Smooth muscle cell (in vitro differentiated cells): Measurements from ENCODE around the gene PHF12. TPM values are rescaled to one million over a fixed set of nuclear protein-coding genes. Genes with fewer than 3 reads are reported as not detected.

Experiments used
- DNase-seq: peaks from one replicate; lab custom pipeline; 2025; ENCODE audit not compliant: unreplicated experiment; lab: John Stamatoyannopoulos, UW
- H2AFZ ChIP-seq: fragments of 200-600 bp; sonication (generic); 2 replicates; pipeline ENCODE4 v1.6.0; 2016; ENCODE audit warnings: antibody characterized with exemption, low read depth, mild to moderate bottlenecking
- H3F3A ChIP-seq: fragments of 200-600 bp; sonication (generic); 2 replicates; pipeline ENCODE4 v1.6.0; 2017; ENCODE audit warnings: antibody characterized with exemption, low read depth
- H3K27ac ChIP-seq: fragments of 200-600 bp; sonication (generic); 2 replicates; pipeline ENCODE4 v1.5.1; 2016; ENCODE audit warnings: low read depth, mild to moderate bottlenecking
- H3K27me3 ChIP-seq: fragments of 200-600 bp; sonication (generic); 2 replicates; pipeline ENCODE4 v1.6.1; 2016; ENCODE audit warnings: low read depth, mild to moderate bottlenecking
- H3K36me3 ChIP-seq: fragments of 200-600 bp; sonication (generic); 2 replicates; pipeline ENCODE4 v1.5.1; 2016; ENCODE audit warnings: low read depth
- H3K4me1 ChIP-seq: fragments of 200-600 bp; sonication (generic); 2 replicates; pipeline ENCODE4 v1.5.1; 2016; ENCODE audit warnings: low read depth
- H3K4me2 ChIP-seq: fragments of 200-600 bp; sonication (generic); 2 replicates; pipeline ENCODE4 v1.6.0; 2016; ENCODE audit warnings: mild to moderate bottlenecking
- H3K4me3 ChIP-seq: fragments of 200-600 bp; sonication (generic); 2 replicates; pipeline ENCODE4 v1.5.1; 2016; ENCODE audit warnings: mild to moderate bottlenecking
- H3K79me2 ChIP-seq: fragments of 200-600 bp; sonication (generic); 2 replicates; pipeline ENCODE4 v1.6.0; 2016; ENCODE audit warnings: low read depth, mild to moderate bottlenecking
- H3K9ac ChIP-seq: fragments of 200-600 bp; sonication (generic); 2 replicates; pipeline ENCODE4 v1.6.0; 2016; ENCODE audit warnings: low read depth
- H3K9me3 ChIP-seq: fragments of 200-600 bp; sonication (generic); replicated peaks from 2 replicates; pipeline ENCODE4 v1.5.1; 2016; ENCODE audit warnings: low read depth
- H4K20me1 ChIP-seq: fragments of 200-600 bp; sonication (generic); 2 replicates; pipeline ENCODE4 v1.6.0; 2016; ENCODE audit warnings: low read depth
- CTCF ChIP-seq: fragments of 200-600 bp; sonication (generic); IDR thresholded peaks from 2 replicates; pipeline ENCODE4 v1.5.1; 2017; ENCODE audit warnings: borderline replicate concordance, mild to moderate bottlenecking, antibody characterized with exemption; ENCODE audit not compliant: insufficient read depth, poor library complexity, severe bottlenecking
- WGBS: methylation state at CpG from one replicate; pipeline ENCODE4 v1.1.7; 2016; ENCODE audit warnings: low lambda C conversion rate; 5-methylcytosine and 5-hydroxymethylcytosine counted together
- polyA plus RNA-seq: library from polyadenylated mRNA; unstranded; fragments of >200 nt; fragmentation: Nextera tagmentation; extraction: Ambion mirVana; gene quantifications from 2 replicates; pipeline ENCODE4 v1.2.1, GENCODE V29; 2016
- total RNA-seq: library from RNA; depleted of rRNA; stranded (reverse); fragments of >200 nt; gene quantifications from 2 replicates; pipeline ENCODE4 v1.2.3, GENCODE V29; 2014

Gene PHF12
- total and polyA plus RNA-seq, 2 experiments from 2014 or later: 14.0 to 18.9 TPM

DNA sequence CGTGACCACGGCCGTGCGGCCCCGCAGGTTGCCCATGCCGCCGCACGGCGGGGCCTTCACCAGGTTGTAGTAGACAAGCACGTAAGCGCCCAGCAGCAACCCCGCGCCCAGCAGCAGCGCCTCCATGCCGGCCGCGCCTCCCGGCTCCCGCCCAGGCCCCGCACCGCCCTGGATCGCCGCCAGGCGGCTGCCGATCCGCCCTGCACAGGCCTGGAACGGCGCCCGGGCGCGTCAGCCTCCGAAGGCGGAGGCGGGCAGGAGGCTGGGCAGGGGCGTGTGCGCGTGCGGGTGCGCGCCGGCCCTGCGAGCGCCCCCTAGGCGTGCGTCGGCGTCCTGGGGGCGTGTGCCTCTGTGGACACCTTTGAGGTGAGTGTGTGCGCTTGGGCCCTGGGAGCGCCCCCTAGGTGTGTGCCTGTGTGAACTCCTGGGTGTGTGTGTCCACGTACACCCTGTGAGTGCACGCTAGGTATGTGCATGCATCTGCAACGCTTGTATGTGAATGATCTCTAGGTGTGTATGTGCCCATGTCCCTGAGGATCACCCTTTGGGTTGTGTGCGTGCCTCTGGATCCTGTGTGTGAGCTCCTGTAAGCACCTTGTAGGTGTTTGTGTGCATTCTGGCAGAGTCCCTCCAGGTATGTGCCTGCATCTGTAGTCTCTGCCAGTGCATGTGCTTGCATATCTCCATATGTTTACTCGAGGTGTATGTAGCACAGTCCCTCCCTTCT, 48.3 kb downstream of the PHF12 start, which contains the start of gene DHRS13:
Gene DHRS13 (minus strand): TSS at position 261 of the 727 bp plus-strand sequence. CDS start 135 bp downstream, at position 126.
- no peak within 1 kb of the TSS for H3K27ac ChIP-seq

GRCh38 chr17:28901866-28902818, 49.2 kb downstream of the PHF12 start:
- no peak for TF ChIP-seq CTCF
- Histone ChIP-seq H3K36me3 (no peaks in the 10 kb centered on the region), H3K79me2 (no peaks in the 10 kb centered on the region), H3K9me3 (no peaks in the 10 kb centered on the region), H2AFZ (peak overlapping the region; percentile 50), H3K4me3 (peak overlapping the region; percentile 81), H4K20me1 (peaks cover 6% of the 10 kb centered on the region), H3K4me2 (peak overlapping the region; percentile 97), H3K27ac (no peak overlapping the region), H3K9ac (peak overlapping the region; percentile 48), H3K4me1 (peaks cover 5% of the 10 kb centered on the region), H3K27me3 (no peaks in the 10 kb centered on the region), H3F3A (peaks cover 20% of the 10 kb centered on the region)
- 4% methylated on average over 58 of the region's 62 CpGs for WGBS
- DNase-seq: no peak

More for the DNA sequence above, 48.3 kb downstream of the PHF12 start, which contains the start of gene DHRS13:
- peaks cover 15% of the 10 kb centered on the region for H4K20me1 ChIP-seq
- TF ChIP-seq CTCF: peak; percentile 90
- peak within 1 kb of the TSS; percentile 50 for H2AFZ ChIP-seq
- peaks cover 1% of the 10 kb centered on the region for H3K4me1 ChIP-seq
- H3K4me3 ChIP-seq: peak within 1 kb of the TSS; percentile 81
- H3K9ac ChIP-seq: peak within 1 kb of the TSS; percentile 48
- peak within 1 kb of the TSS; percentile 97 for H3K4me2 ChIP-seq
- WGBS: 3% methylated on average over 54 of the region's 55 CpGs
- H3K27me3 ChIP-seq: no peaks in the 10 kb centered on the region
- no peaks in the 10 kb centered on the region for H3K36me3 ChIP-seq
- H3K9me3 ChIP-seq: no peaks in the 10 kb centered on the region
- DNase-seq: peak; percentile 75
- no peaks in the 10 kb centered on the region for H3K79me2 ChIP-seq
- peaks cover 16% of the 10 kb centered on the region for H3F3A ChIP-seq

GRCh38 chr17:28900986-28901726, 50.2 kb downstream of the PHF12 start:
- H3K36me3 ChIP-seq: no peaks in the 10 kb centered on the region
- H3K9ac ChIP-seq: no peak overlapping the region
- H3K4me1 ChIP-seq: peaks cover 10% of the 10 kb centered on the region
- no peaks in the 10 kb centered on the region for H3K79me2 ChIP-seq
- H3K9me3 ChIP-seq: no peaks in the 10 kb centered on the region
- no peaks in the 10 kb centered on the region for H3K27me3 ChIP-seq
- no peak overlapping the region for H2AFZ ChIP-seq
- TF ChIP-seq CTCF: no peak
- H3F3A ChIP-seq: peaks cover 26% of the 10 kb centered on the region
- peaks cover 12% of the 10 kb centered on the region for H4K20me1 ChIP-seq
- peak overlapping the region; percentile 97 for H3K4me2 ChIP-seq
- WGBS: 94% methylated on average over 21 of the region's 24 CpGs
- no peak overlapping the region for H3K4me3 ChIP-seq
- DNase-seq: no peak
- H3K27ac ChIP-seq: no peak overlapping the region
